ENCODE measurements around the gene PAM. TPM values are rescaled to one million over a fixed set of nuclear protein-coding genes. Genes with fewer than 3 reads are reported as not detected.

Gene PAM
- total RNA-seq, result 100 to 1,000 TPM in 1 of 2 donors, 10 to 100 TPM in 1; 69.2 to 124 TPM

DNA sequence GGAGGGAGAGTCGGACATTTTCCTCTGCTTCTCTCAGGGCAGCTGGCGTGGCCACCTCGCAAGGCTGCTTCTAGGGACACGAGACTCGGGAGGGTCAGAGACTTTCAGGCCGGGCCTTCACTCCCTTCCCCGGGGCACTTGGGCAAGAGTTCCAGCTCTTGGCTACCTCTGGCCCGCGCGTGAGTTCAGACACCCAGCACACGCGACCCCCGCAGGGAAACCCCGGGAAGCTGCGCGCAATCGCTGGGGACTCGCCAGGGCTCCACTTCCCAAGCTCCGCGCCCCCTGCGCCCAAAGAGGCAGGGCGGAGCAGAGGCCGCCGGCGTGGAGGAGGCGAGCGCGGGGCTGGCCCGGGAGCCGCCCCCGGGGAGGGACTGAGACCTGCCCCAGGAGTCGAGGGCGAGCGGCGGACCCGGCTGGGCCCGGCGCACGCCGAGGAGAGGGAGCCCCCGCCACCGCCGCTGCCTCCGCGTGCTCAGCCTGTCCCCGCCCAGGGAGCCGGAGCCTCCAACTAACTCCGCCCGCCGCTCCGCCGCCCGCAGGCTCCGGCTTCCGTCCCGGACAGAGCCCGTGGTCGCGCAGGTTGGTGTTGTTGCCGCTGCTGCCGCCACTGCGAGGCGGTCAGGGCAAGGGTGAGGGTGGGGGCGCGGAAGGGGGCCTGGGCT is at the start of gene PAM:
PAM (plus strand) TSS at position 539 of the 665 bp plus-strand sequence. CDS start 110,891 bp downstream, outside the sequence.
- Histone ChIP-seq H3K4me3 (peak within 1 kb of the TSS; percentile 79), H3K9me3 (no peaks in the 10 kb centered on the region), H3K9ac (ENCODE audit: low read depth in 2 of 2, low read length in 2 of 2) (peak within 1 kb of the TSS; percentile 78 to 85), H3K4me1 (no peaks in the 10 kb centered on the region), H3K27me3 (peaks cover 5% of the 10 kb centered on the region), H3K36me3 (no peaks in the 10 kb centered on the region), H3K27ac (peak within 1 kb of the TSS; percentile 38)
- peak; percentile 79 for DNase-seq
- TF ChIP-seq, protein P1, sequence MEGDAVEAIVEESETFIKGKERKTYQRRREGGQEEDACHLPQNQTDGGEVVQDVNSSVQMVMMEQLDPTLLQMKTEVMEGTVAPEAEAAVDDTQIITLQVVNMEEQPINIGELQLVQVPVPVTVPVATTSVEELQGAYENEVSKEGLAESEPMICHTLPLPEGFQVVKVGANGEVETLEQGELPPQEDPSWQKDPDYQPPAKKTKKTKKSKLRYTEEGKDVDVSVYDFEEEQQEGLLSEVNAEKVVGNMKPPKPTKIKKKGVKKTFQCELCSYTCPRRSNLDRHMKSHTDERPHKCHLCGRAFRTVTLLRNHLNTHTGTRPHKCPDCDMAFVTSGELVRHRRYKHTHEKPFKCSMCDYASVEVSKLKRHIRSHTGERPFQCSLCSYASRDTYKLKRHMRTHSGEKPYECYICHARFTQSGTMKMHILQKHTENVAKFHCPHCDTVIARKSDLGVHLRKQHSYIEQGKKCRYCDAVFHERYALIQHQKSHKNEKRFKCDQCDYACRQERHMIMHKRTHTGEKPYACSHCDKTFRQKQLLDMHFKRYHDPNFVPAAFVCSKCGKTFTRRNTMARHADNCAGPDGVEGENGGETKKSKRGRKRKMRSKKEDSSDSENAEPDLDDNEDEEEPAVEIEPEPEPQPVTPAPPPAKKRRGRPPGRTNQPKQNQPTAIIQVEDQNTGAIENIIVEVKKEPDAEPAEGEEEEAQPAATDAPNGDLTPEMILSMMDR (IDR thresholded peaks at IDR 0.05), result no peak
- intact Hi-C loops (cut with DNase I), result no loop called here

DNA sequence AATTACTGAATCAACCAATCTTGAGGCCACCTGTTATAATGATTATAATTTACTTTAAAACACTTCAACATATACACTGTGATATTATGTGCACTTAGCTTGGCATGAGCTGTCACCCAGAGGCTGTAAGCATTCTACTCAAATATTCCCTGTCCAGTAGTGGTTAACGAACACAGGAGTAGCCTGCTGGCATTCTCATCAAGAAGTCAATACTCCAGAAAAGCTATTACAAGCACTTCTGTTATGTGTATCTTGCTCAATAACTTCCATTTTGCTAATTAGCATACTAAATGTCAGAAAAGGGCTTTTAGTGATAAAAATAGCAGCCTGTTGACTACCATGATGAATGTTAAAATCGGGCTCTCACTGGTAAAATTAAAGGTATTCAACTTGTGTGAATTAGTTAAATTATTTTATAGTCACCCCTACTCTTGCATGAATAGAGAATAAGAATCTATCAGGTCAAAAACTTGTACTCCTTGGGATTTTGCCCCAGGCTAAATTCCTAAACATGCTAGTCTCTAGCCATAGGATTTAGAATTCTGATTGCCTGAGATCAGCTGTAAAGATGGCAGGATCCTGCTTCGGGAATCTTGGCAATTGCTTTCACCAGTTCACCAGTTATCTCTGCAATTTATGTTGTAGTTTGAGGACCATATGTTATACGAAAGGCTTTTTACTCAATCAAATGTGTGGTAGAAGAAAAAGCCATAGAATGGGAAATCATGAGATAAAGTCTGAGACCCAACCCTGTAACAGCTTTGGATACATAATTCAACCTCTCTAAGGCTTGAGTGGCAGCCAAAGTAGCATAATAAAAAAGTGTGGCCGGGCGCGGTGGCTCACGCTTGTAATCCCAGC is 43.4 kb upstream of the PAM start:
- Histone ChIP-seq H3K4me3 (no peak overlapping the region), H3K27me3 (no peaks in the 10 kb centered on the region), H3K4me1 (no peaks in the 10 kb centered on the region), H3K27ac (no peak overlapping the region), H3K9ac (ENCODE audit: low read depth in 2 of 2, low read length in 2 of 2) (no peak overlapping the region), H3K9me3 (no peaks in the 10 kb centered on the region), H3K36me3 (no peaks in the 10 kb centered on the region)
- intact Hi-C loops (cut with DNase I), result no loop called here
- TF ChIP-seq, protein P1 (IDR thresholded peaks at IDR 0.05), result no peak
- DNase-seq, result no peak

DNA sequence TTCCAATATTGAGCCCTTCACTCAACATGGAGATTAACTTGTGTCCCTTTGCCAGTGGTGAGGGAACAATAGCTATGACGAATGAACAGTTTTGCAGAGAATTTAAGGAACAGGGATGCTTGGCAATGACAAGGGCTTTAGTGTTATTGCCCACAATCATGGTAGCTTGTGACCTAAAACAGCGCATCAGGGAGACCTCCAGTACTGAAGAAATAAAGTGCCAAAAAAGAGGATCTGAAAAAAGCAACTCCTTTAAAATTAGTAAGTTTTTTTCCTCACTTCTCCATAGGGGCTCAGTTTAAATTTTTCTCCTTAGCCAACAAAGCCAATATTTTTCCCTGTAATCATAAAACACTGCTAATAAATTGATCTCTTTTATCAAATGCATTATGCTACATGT is 41.8 kb upstream of the PAM start:
- no peak overlapping the region for H3K9ac ChIP-seq (ENCODE audit: low read depth in 2 of 2, low read length in 2 of 2)
- no peaks in the 10 kb centered on the region for H3K4me1 ChIP-seq
- H3K9me3 ChIP-seq, result no peaks in the 10 kb centered on the region
- H3K36me3 ChIP-seq, result no peaks in the 10 kb centered on the region
- H3K27me3 ChIP-seq, result no peaks in the 10 kb centered on the region
- intact Hi-C loops (cut with DNase I), result no loop called here
- H3K27ac ChIP-seq, result no peak overlapping the region
- H3K4me3 ChIP-seq, result no peak overlapping the region
- TF ChIP-seq, protein P1 (IDR thresholded peaks at IDR 0.05), result no peak
- no peak for DNase-seq

DNA sequence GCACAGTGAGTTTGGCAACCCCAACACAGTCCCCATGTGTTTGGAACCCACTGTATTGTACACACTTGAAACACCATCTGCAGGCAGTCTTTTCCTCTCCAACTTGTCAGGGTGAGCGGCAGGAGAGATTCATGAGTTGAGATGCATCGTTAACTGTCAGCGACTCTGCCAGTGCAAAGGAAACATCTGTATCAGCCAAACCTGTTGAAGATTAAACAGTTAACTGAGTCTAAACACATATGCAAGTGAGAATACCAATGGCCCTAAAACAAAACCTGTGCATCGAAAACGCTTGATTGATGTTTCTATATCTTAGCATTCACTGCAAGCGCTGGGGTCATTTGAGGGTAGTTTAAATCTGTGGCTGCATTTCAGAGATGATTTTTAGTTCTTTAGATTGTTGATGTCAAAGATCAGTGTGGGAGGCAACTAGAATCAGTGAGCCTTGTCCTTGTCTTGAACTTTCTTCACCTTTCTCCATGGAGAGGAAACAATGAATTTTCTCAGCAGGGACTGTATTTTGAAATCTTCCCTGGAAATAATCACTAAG is 41.3 kb upstream of the PAM start:
- H3K27me3 ChIP-seq, result no peaks in the 10 kb centered on the region
- DNase-seq, result no peak
- no peak overlapping the region for H3K27ac ChIP-seq
- H3K9ac ChIP-seq (ENCODE audit: low read depth in 2 of 2, low read length in 2 of 2), result no peak overlapping the region
- no peaks in the 10 kb centered on the region for H3K9me3 ChIP-seq
- H3K36me3 ChIP-seq, result no peaks in the 10 kb centered on the region
- no peak overlapping the region for H3K4me3 ChIP-seq
- TF ChIP-seq, protein P1 (IDR thresholded peaks at IDR 0.05), result no peak
- intact Hi-C loops (cut with DNase I), result no loop called here
- no peaks in the 10 kb centered on the region for H3K4me1 ChIP-seq

DNA sequence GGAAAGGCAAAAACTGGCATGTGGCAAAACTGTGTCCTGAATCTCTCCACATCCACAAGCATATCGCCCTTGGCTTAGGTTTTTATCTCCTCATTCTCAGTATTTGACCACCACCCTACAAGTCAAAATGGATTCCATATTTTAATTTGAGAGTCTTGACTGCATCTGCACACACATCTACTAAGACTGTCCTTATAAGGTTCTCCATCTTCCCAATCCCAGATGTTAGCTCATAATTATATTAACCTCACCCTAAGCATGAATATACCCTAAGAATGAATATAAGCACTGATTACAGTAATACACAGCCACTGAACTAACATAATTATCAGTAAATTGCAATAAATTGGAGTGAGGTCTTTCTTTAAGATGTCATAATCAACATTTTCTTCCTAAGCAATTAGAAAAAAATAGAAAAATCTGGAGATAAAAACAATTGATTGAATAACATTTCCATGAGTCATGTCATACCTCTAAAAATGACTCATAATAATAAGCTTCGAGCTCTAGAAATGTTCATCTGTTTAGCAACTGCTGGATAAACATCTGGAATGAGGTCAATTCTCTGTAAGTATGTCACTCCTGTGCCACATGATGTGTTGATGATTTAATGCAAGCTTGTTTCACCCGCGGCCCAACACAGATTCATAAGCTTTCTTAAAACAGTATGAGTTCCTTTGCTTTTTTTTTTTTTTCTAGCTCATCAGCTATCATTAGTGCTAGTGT is 39.9 kb upstream of the PAM start:
- no peak for DNase-seq
- no peaks in the 10 kb centered on the region for H3K36me3 ChIP-seq
- no peak overlapping the region for H3K9ac ChIP-seq (ENCODE audit: low read depth in 2 of 2, low read length in 2 of 2)
- TF ChIP-seq, protein P1 (IDR thresholded peaks at IDR 0.05), result no peak
- H3K27me3 ChIP-seq, result no peaks in the 10 kb centered on the region
- no peak overlapping the region for H3K4me3 ChIP-seq
- no peaks in the 10 kb centered on the region for H3K9me3 ChIP-seq
- no peak overlapping the region for H3K27ac ChIP-seq
- H3K4me1 ChIP-seq, result no peaks in the 10 kb centered on the region
- intact Hi-C loops (cut with DNase I), result no loop called here

Data from colonic mucosa (tissue), 4 donors.